Esophagus squamous epithelium (tissue), 5 donors: ENCODE results near the gene FAM120AOS. TPM values are rescaled to one million over a fixed set of nuclear protein-coding genes. Genes with fewer than 3 reads are reported as not detected.

Experiments
- DNase-seq: peaks from one replicate; lab custom pipeline; 2025; lab: John Stamatoyannopoulos, UW
- H3K27ac ChIP-seq, 4 donors: fragments of 200-600 bp; sonication (generic); one replicate each; pipeline ENCODE4 v1.5.1; 2016 to 2019; ENCODE audit warnings: mild to moderate bottlenecking in 1 of 4
- H3K27me3 ChIP-seq, 4 donors: fragments of 200-600 bp; sonication (generic); 1 replicate in 3 of 4; 2 replicates in 1 of 4; pipeline versions ENCODE4 v1.5.1 to v1.6.0; 2017 to 2021; ENCODE audit warnings: antibody characterized with exemption in 1 of 4
- H3K36me3 ChIP-seq, 3 donors: fragments of 200-600 bp; sonication (generic); one replicate each; pipeline ENCODE4 v1.5.1; 2016 to 2019
- H3K4me1 ChIP-seq, 3 donors: fragments of 200-600 bp; sonication (generic); one replicate each; pipeline ENCODE4 v1.5.1; 2017 to 2019
- H3K4me3 ChIP-seq, 4 donors: fragments of 200-600 bp; sonication (generic); 1 replicate in 3 of 4; 2 replicates in 1 of 4; pipeline ENCODE4 v1.5.1; 2016 to 2019; ENCODE audit warnings: mild to moderate bottlenecking in 2 of 4, moderate library complexity in 1 of 4
- H3K9me3 ChIP-seq, 3 donors: fragments of 200-600 bp; sonication (generic); one replicate each; pipeline ENCODE4 v1.5.1; 2016 to 2019
- POLR2A ChIP-seq, 4 donors: fragments of 450-650 bp; IDR thresholded peaks; one replicate each; pipeline ENCODE4 v1.6.1; 2017; ENCODE audit warnings: antibody characterized with exemption in 4 of 4, mild to moderate bottlenecking in 4 of 4, moderate library complexity in 3 of 4
- WGBS, 2 donors: methylation state at CpG; one replicate each; pipeline ENCODE4 v1.1.5; 2018; 5-methylcytosine and 5-hydroxymethylcytosine counted together
- intact Hi-C: fragments of 100-400 bp; cut with DNase I; formaldehyde crosslinking; loops from one replicate; pipeline ENCODE4 v1.15.0; 2022
- small RNA-seq, 4 donors: library from RNA; depleted of rRNA; stranded (forward); fragments of <200 nt; gene quantifications; one replicate each; pipeline ENCODE3, GENCODE V24; 2016
- total RNA-seq, 4 donors: library from RNA; depleted of rRNA; stranded (reverse); fragments of >200 nt; gene quantifications; one replicate each; pipeline ENCODE4 v1.1.0, GENCODE V29; 2016
- TF ChIP-seq, protein P1 (sequence below), 6 experiments: fragments of 450-650 bp in 4 of 6; fragments of 200-600 bp in 2 of 6; sonication (generic) in 2 of 6; IDR thresholded peaks; one replicate each; pipeline ENCODE4 v1.5.1; 2016 to 2019; ENCODE audit warnings: antibody characterized with exemption in 6 of 6, mild to moderate bottlenecking in 4 of 6, moderate library complexity in 4 of 6
- donor health status: DM: yes; HTN: yes; CAD: no.

The FAM120AOS gene
- total RNA-seq, 4 donors from 2014 or later, result 18.0 to 33.6 (median 24.4) TPM

GRCh38 chr9:93398471-93398870 is 54.9 kb downstream of the FAM120AOS start:
- no peak for DNase-seq

GRCh38 chr9:93397661-93398373 is 55.6 kb downstream of the FAM120AOS start:
- no peak for DNase-seq
- Histone ChIP-seq H3K9me3 (no peaks in the 10 kb centered on the region), H3K27ac (no peak overlapping the region), H3K36me3 (no peaks in the 10 kb centered on the region), H3K4me1 (no peaks in the 10 kb centered on the region), H3K4me3 (no peak overlapping the region), H3K27me3 (peaks cover 0 to 15% (median 0%) of the 10 kb centered on the region in 4 donors)
- no peak for TF ChIP-seq POLR2A (IDR thresholded peaks at IDR 0.05)
- TF ChIP-seq, protein P1, sequence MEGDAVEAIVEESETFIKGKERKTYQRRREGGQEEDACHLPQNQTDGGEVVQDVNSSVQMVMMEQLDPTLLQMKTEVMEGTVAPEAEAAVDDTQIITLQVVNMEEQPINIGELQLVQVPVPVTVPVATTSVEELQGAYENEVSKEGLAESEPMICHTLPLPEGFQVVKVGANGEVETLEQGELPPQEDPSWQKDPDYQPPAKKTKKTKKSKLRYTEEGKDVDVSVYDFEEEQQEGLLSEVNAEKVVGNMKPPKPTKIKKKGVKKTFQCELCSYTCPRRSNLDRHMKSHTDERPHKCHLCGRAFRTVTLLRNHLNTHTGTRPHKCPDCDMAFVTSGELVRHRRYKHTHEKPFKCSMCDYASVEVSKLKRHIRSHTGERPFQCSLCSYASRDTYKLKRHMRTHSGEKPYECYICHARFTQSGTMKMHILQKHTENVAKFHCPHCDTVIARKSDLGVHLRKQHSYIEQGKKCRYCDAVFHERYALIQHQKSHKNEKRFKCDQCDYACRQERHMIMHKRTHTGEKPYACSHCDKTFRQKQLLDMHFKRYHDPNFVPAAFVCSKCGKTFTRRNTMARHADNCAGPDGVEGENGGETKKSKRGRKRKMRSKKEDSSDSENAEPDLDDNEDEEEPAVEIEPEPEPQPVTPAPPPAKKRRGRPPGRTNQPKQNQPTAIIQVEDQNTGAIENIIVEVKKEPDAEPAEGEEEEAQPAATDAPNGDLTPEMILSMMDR (IDR thresholded peaks at IDR 0.05), result no peak
- intact Hi-C loops, result no loop called here
- 61 to 72% methylated on average over 10 of the region's 10 CpGs for WGBS, 2 donors

More at GRCh38 chr9:93398471-93398870, 54.9 kb downstream of the FAM120AOS start:
- no peaks in the 10 kb centered on the region for H3K9me3 ChIP-seq
- no peak overlapping the region for H3K27ac ChIP-seq
- intact Hi-C loops, result no loop called here
- WGBS, 2 donors, result 81 to 83% methylated on average over 5 to 9 of the region's 9 CpGs
- no peak for TF ChIP-seq POLR2A (IDR thresholded peaks at IDR 0.05)
- TF ChIP-seq, protein P1 (IDR thresholded peaks at IDR 0.05), result no peak
- no peaks in the 10 kb centered on the region for H3K36me3 ChIP-seq
- H3K4me1 ChIP-seq, result no peaks in the 10 kb centered on the region
- no peak overlapping the region for H3K4me3 ChIP-seq
- H3K27me3 ChIP-seq, result peaks cover 0 to 10% (median 0%) of the 10 kb centered on the region in 4 donors

Small RNA genes lying within 50 kb of the gene (small RNA-seq; reads per million reads assigned to genes)
- gene RF00019, result 0 reads per million in 4 donors

Other genes with a start within 250 kb of the FAM120AOS start
- gene FAM120A, start 1.9 kb downstream of the FAM120AOS start, total RNA-seq, result 10 to 100 TPM; 56.5 to 82.3 (median 65.7) TPM
- gene PHF2, start 123.0 kb upstream of the FAM120AOS start, total RNA-seq, result 10 to 100 TPM; 13.3 to 22.6 (median 17.5) TPM